Transverse colon (tissue), 4 donors: ENCODE measurements around the gene LYZL6.

Source experiments
- CTCF ChIP-seq, 5 experiments: fragments of 200-600 bp in 3 of 5; fragments of 450-650 bp in 2 of 5; sonication (generic) in 3 of 5; IDR thresholded peaks; 1 replicate in 2 of 5; 2 replicates in 3 of 5; pipeline ENCODE4 v1.5.1; 2016 to 2017; ENCODE audit warnings: antibody characterized with exemption in 5 of 5, inconsistent platforms in 3 of 5, mild to moderate bottlenecking in 2 of 5, moderate library complexity in 1 of 5
- EP300 ChIP-seq: sonication (generic); formaldehyde crosslinking; IDR thresholded peaks from one replicate; pipeline ENCODE4 v1.6.1; 2017; ENCODE audit warnings: antibody characterized with exemption, low read depth
- POLR2A ChIP-seq: fragments of 450-650 bp; IDR thresholded peaks from one replicate; pipeline ENCODE4 v1.6.1; 2016; ENCODE audit warnings: antibody characterized with exemption, mild to moderate bottlenecking, moderate library complexity
- POLR2AphosphoS5 ChIP-seq, 3 donors: sonication (generic); formaldehyde crosslinking; IDR thresholded peaks; one replicate each; pipeline ENCODE4 v1.6.1; 2016; ENCODE audit warnings: antibody characterized with exemption in 3 of 3

GRCh38 chr17:35965272-35965671, 21.8 kb upstream of the LYZL6 start:
- no peak for TF ChIP-seq POLR2A
- TF ChIP-seq CTCF (IDR thresholded peaks at IDR 0.05) = no peak
- TF ChIP-seq EP300 = no peak
- no peak for TF ChIP-seq POLR2AphosphoS5 (IDR thresholded peaks at IDR 0.05)
